ENCODE data around the gene EGF. TPM values are rescaled to one million over a fixed set of nuclear protein-coding genes. Genes with fewer than 3 reads are reported as not detected.

Gene EGF
- total RNA-seq, 1 experiment from 2014 or later = not detected

Small RNA genes lying within 50 kb of the gene (small RNA-seq; reads per million reads assigned to genes)
- 0.20 reads per million for gene RNU6-35P

Other genes starting within 250 kb of the EGF start
- 7.8 and 16.6 TPM in 2 replicates for gene CASP6, start 209.4 kb upstream of the EGF start, total RNA-seq (2014; rRNA removed; shearing (Covaris generic); ENCODE audit: low replicate concordance)
- gene PLA2G12A, start 182.8 kb upstream of the EGF start, total RNA-seq (2014; rRNA removed; shearing (Covaris generic); ENCODE audit: low replicate concordance) = 5.8 and 20.6 TPM in 2 replicates
- 0.79 TPM in 1 of 2 replicates, not detected in the other for gene CFI, start 110.9 kb upstream of the EGF start, total RNA-seq (2014; rRNA removed; shearing (Covaris generic); ENCODE audit: low replicate concordance)
- 10.9 and 13.5 TPM in 2 replicates for gene GAR1, start 97.1 kb upstream of the EGF start, total RNA-seq (2014; rRNA removed; shearing (Covaris generic); ENCODE audit: low replicate concordance)
- 0.40 TPM in 1 of 2 replicates, not detected in the other for gene RRH, start 84.9 kb upstream of the EGF start, total RNA-seq (2014; rRNA removed; shearing (Covaris generic); ENCODE audit: low replicate concordance)
- 0.19 TPM in 1 of 2 replicates, not detected in the other for gene LRIT3, start 64.8 kb upstream of the EGF start, total RNA-seq (2014; rRNA removed; shearing (Covaris generic); ENCODE audit: low replicate concordance)